ENCODE measurements around the gene SETMAR.

SETMAR gene

GRCh38 chr3:4310971-4311370 lies 7.8 kb downstream of the SETMAR start:
- CTCF ChIA-PET: interaction anchor here (1.2 to 1.9 kb wide), 3 partner anchors 40 to 322 kb away, joined by 4 to 7 read pairs (median 5); no protein-coding TSS in a partner anchor
- POLR2A ChIA-PET: no interaction called here

GRCh38 chr3:4311496-4311895 lies 8.3 kb downstream of the SETMAR start:
- no peak overlapping the region for H3K4me3 ChIP-seq (ENCODE audit: low read depth, low read length)
- ChIA-PET POLR2A (no interaction called here), CTCF (interaction anchor here (1.2 to 1.9 kb wide), 3 partner anchors 39 to 322 kb away, joined by 3 to 7 read pairs (median 4); no protein-coding TSS in a partner anchor)
- DNase-seq (ENCODE audit: low read depth, low spot score): no peak
- TF ChIP-seq, protein P1, sequence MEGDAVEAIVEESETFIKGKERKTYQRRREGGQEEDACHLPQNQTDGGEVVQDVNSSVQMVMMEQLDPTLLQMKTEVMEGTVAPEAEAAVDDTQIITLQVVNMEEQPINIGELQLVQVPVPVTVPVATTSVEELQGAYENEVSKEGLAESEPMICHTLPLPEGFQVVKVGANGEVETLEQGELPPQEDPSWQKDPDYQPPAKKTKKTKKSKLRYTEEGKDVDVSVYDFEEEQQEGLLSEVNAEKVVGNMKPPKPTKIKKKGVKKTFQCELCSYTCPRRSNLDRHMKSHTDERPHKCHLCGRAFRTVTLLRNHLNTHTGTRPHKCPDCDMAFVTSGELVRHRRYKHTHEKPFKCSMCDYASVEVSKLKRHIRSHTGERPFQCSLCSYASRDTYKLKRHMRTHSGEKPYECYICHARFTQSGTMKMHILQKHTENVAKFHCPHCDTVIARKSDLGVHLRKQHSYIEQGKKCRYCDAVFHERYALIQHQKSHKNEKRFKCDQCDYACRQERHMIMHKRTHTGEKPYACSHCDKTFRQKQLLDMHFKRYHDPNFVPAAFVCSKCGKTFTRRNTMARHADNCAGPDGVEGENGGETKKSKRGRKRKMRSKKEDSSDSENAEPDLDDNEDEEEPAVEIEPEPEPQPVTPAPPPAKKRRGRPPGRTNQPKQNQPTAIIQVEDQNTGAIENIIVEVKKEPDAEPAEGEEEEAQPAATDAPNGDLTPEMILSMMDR (IDR thresholded peaks at IDR 0.05; ENCODE audit: insufficient read depth, low read length, missing control alignments): no peak

More at GRCh38 chr3:4310971-4311370, 7.8 kb downstream of the SETMAR start:
- TF ChIP-seq, protein P1 (IDR thresholded peaks at IDR 0.05; ENCODE audit: insufficient read depth, low read length, missing control alignments): no peak
- no peak overlapping the region for H3K4me3 ChIP-seq (ENCODE audit: low read depth, low read length)
- DNase-seq (ENCODE audit: low read depth, low spot score): no peak

- CTCF ChIA-PET: interaction anchor here (1.6 to 2.5 kb wide), 4 partner anchors 7 to 1113 kb away, joined by 4 to 10 read pairs (median 5); no protein-coding TSS in a partner anchor
- no peak overlapping the region for H3K4me3 ChIP-seq (ENCODE audit: low read depth, low read length)
- POLR2A ChIA-PET: no interaction called here
- TF ChIP-seq, protein P1 (IDR thresholded peaks at IDR 0.05; ENCODE audit: insufficient read depth, low read length, missing control alignments): no peak
- DNase-seq (ENCODE audit: low read depth, low spot score): no peak
Measured at GRCh38 chr3:4313606-4314293, 10.6 kb downstream of the SETMAR start.

GRCh38 chr3:4314688-4315087 lies 11.5 kb downstream of the SETMAR start:
- ChIA-PET CTCF (interaction anchor here (1.0 to 2.9 kb wide), 5 partner anchors 8 to 318 kb away, joined by 4 to 23 read pairs (median 6); no protein-coding TSS in a partner anchor), POLR2A (no interaction called here)
- H3K4me3 ChIP-seq (ENCODE audit: low read depth, low read length): no peak overlapping the region
- DNase-seq (ENCODE audit: low read depth, low spot score): no peak
- TF ChIP-seq, protein P1 (IDR thresholded peaks at IDR 0.05; ENCODE audit: insufficient read depth, low read length, missing control alignments): no peak

- ChIA-PET CTCF (interaction anchor here (1.3 kb wide), 1 partner anchor 30 kb away, joined by 5 read pairs; no protein-coding TSS in a partner anchor), POLR2A (no interaction called here)
- TF ChIP-seq, protein P1 (IDR thresholded peaks at IDR 0.05; ENCODE audit: insufficient read depth, low read length, missing control alignments): no peak
- H3K4me3 ChIP-seq (ENCODE audit: low read depth, low read length): no peak overlapping the region
- DNase-seq (ENCODE audit: low read depth, low spot score): no peak
Measured at GRCh38 chr3:4320096-4320911, 17.1 kb downstream of the SETMAR start.

- ChIA-PET CTCF (no interaction called here), POLR2A (no interaction called here)
- H3K4me3 ChIP-seq (ENCODE audit: low read depth, low read length): no peak overlapping the region
- TF ChIP-seq, protein P1 (IDR thresholded peaks at IDR 0.05; ENCODE audit: insufficient read depth, low read length, missing control alignments): no peak
- no peak for DNase-seq (ENCODE audit: low read depth, low spot score)
Measured at GRCh38 chr3:4321732-4322131, 18.6 kb downstream of the SETMAR start.

Data from AG04449 (cell line).